Sigmoid colon (tissue), 4 donors: ENCODE results near the gene TCF7L1.

Experiments used
- CTCF ChIP-seq, 4 experiments: fragments of 450-650 bp in 3 of 4; fragments of 200-600 bp in 1 of 4; IDR thresholded peaks; one replicate each; pipeline ENCODE4 v1.5.1; 2016 to 2019; ENCODE audit warnings: antibody characterized with exemption in 4 of 4, mild to moderate bottlenecking in 3 of 4, moderate library complexity in 2 of 4
- EP300 ChIP-seq, 4 donors: sonication (generic); formaldehyde crosslinking; IDR thresholded peaks; one replicate each; pipeline ENCODE4 v1.6.1; 2017; ENCODE audit warnings: antibody characterized with exemption in 4 of 4
- POLR2A ChIP-seq, 2 donors: fragments of 450-650 bp; IDR thresholded peaks; one replicate each; pipeline ENCODE4 v1.6.1; 2016; ENCODE audit warnings: antibody characterized with exemption in 2 of 2, mild to moderate bottlenecking in 2 of 2, moderate library complexity in 2 of 2
- POLR2AphosphoS5 ChIP-seq, 4 donors: sonication (generic); formaldehyde crosslinking; IDR thresholded peaks; one replicate each; pipeline ENCODE4 v1.6.1; 2017; ENCODE audit warnings: antibody characterized with exemption in 4 of 4

- TF ChIP-seq CTCF (IDR thresholded peaks at IDR 0.05) (no peak), EP300 (IDR thresholded peaks at IDR 0.05) (no peak), POLR2A (IDR thresholded peaks at IDR 0.05) (no peak), POLR2AphosphoS5 (IDR thresholded peaks at IDR 0.05) (no peak)
These were observed 130.4 kb downstream of the TCF7L1 start for GRCh38 chr2:85263591-85263990.
